HG03196 (cell line): ENCODE data around the gene MYO9B.

Experiments
- ATAC-seq: cut with Tn5 transposase; IDR thresholded peaks from one replicate; pipeline ENCODE4 v1.9.1; 2021; ENCODE audit not compliant: unreplicated experiment

The MYO9B gene

DNA sequence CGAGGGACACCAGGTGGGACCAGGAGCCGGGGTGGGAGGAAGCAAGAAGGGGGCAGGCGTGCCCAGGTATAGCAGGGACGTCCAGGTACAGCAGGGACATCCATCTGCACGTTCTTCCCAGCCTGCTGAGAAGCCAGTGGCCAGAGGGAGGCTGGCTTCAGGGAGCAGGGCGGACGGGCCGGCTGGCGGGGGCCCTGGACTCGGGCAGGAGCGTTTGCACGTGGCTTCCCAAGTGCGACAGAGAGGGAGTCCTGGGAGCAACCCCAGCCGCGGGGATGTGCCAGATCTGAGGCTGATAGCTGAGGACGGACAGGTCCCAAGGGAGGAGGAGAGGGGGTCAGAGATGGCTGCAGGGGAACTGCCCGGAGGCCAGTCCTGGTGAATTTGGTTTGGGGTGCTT, 36.7 kb downstream of the MYO9B start:
- ATAC-seq: no peak

DNA sequence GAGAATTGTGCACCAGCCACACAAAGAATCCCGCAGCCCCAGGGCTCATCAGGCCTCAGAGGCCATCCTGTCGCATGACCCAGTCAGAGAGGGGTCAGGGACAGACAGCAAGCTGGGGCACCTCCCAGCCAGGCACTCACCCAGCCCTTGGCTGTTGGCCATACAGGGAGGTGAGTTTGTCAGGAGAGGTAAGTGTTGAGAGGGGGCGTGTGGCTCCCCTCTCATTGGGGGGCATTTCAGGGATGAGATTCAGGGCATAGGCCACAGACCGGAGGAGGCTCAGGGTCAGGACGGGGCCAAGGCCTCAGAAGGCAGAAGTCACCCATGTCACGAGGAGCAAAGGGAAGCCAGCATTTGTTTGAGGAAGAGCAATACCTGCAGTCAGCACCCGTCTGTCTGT, 37.1 kb downstream of the MYO9B start:
- ATAC-seq: no peak

DNA sequence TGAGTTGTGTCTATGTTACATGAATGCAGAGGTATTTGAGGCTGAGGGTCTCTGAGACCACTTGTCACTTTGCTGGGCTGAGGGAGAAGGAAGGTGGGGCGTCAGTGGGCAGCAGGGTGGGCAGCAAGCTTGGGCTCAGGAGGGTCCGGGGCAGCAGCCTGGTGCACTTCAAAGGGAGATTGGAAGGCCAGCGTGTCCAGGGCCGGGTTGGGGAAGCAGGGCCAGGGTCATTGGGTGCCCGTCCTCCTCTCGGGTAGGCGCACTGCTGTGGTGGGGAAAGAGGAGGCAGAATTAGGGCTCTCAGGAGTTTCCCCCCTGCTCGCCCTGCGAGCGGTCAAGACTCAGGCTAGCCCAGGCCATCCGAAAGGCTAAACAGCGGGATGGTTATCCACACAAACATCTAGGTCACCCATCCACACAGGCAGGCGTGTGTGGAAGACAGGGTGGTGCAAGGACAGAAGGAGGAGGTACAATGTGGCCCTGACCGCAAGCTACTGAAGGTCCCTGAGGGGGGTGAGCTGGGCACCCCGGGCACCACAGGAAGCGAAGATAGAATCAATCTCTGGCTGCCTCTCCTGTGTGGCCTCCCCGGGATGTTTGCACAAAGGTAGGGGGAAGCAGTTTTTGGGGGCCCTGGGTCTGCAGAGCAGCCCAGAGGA, 37.7 kb downstream of the MYO9B start:
- ATAC-seq: no peak

DNA sequence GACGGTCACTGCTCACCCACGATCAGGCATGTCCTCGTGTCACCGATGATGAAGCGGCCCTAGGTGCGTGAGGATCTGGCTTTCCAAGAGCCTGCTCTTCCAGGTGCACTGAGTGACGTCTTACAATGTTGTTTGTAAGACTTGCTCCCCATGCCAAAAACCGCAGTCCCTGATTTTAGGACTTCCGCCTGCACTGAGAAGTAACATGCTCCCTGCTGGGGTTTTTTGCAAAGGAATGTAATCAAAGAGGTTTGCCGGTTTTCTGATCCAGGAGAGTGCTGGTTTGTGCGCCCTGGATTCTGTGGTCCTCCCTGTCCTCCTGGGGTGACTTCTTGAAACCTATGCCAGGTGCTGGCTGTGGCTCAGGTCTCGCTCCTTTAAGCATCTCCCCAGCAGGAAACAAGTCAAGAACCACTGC, 38.8 kb downstream of the MYO9B start:
- no peak for ATAC-seq

DNA sequence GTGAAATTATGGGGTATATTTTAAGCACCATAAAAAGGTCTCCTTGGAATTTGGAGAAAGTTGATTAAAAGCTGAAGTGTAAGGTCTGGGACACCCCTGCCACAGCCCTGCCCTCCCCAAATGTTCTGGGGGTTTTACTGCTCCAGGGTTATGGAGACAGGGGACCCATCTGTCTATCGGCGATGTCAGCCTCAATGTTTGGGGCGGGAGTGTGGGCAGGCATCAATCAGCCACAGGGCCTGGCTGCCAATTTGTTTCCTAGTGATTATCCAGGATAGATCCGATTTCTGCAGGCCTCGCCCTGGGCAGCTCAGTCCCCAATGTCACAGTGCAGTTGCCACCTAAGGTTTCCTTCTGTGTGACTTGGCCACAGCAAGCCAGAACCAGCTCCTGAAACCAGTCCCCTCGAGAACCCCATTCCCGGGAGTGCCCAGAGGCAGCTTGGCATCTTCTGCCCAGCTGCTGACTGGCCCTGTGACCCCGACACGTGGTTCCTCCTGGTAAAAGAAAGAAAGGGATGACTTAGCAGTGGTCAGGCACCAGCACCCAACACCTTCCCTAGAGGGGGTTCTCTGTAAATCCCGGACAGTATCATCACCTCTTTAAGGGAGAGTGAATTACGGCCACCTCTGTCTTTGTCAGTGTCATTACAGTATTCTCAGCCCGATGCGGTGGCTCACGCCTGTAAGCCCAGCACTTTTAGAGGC, 41.6 kb downstream of the MYO9B start:
- no peak for ATAC-seq

DNA sequence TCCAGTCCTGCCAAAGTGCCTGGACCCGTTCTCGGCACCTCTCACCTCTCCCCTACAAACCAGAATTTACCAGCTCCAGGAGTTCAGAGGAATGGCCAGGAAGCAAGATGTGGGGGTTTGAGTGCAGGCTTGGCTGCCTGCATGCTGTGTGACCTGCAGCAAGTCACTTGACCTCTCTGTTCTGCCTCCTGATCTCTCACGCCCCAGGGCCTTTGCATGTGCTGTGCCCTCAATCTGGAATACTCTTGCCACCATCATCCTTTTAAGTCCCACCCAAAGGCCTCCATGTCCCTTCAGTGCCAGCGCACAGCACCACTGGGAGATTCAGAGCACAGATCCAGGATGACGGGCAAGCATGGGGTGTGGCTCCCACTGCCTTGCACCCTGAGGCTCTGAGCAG, 43.4 kb downstream of the MYO9B start:
- no peak for ATAC-seq

DNA sequence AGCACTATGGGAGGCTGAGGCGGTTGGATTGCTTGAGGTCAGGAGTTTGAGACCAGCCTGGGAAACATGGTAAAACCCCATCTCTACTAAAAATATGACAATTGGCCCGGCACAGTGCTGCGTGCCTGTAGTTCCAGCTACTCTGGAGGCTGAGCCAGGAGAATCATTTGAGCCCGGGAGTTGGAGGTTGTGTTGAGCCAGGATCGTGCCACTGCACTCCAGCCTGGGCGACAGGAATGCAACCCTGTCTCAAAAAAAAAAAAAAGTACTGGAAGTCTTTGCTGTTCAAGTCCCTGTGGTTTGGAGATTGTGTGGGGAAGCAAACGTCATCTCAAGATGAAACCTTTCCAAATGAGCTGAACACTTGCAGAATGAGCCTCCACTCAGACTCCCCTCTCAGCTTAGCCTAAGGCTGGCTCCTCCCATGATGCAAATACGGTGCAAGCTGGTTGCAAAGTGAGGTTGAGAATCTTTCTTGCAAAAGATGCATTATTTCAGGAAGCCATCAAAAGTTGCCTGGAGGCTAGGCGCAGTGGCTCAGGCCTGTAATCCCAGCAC, 46.2 kb downstream of the MYO9B start:
- no peak for ATAC-seq

DNA sequence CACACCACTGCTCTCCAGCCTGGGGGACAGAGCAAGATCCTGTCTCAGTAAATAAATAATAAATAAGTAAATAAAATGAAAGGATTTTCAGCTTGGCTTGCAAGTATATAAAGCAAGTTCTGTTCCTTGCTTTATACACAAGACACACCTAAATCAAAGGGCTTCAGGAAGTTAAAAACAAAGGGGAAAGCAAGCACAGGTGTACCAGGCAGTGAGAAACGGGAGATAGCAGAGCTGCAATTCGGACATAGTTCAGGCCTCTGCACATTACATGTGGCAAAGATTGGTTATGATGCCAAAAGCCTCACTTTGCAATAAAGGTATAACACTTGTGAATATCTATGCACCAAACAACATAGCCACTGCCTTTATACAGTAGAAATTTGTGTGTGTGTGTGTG, 47.5 kb downstream of the MYO9B start:
- no peak for ATAC-seq

DNA sequence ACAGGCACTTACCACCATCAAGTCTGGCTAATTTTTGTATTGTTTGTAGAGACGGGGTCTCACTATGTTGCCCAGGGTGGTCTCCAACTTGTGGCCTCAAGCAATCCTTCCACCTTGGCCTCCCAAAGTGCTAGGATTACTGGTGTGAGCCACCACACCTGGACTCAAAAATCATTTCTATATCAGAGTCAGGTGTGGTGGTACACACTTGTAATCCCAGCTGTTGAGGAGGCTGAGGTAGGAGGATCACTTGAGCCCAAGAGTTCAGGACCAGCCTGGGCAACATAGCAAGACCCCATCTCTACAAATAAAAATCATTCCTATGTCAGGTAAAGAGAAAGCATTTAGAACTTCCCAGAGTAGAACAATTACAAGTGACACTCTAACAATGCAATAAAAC, 48.4 kb downstream of the MYO9B start:
- ATAC-seq: no peak

DNA sequence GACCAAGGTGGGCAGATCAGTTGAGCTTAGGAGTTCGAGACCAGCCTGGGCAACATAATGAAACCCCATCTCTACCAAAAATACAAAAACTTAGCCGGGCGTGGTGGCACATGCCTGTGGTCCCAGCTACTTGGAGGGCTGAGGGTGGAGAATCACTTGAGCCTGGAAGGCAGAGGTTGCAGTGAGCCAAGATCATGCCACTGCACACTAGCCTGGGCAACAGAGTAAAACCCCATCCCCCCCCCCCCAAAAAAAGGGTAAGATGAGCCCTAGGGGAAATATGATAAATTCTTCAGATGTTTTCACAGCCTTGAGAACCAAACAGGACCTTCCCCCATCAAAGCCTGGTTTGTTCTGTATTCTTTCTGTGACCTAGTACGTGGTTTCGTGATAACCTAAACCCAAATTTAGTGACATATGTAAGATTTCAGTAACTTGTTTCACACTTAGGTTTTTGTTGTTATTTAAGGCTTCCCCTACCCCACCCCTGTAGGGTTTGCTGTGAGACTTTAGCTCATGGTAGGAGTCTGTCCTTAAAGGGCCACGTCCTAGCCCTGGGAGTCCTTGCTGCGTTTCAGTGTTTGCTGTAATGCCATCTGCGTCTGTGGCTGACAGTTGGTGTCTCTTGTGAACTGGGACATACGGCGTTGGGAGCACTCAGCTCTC, 49.6 kb downstream of the MYO9B start:
- ATAC-seq: peak; percentile 54

DNA sequence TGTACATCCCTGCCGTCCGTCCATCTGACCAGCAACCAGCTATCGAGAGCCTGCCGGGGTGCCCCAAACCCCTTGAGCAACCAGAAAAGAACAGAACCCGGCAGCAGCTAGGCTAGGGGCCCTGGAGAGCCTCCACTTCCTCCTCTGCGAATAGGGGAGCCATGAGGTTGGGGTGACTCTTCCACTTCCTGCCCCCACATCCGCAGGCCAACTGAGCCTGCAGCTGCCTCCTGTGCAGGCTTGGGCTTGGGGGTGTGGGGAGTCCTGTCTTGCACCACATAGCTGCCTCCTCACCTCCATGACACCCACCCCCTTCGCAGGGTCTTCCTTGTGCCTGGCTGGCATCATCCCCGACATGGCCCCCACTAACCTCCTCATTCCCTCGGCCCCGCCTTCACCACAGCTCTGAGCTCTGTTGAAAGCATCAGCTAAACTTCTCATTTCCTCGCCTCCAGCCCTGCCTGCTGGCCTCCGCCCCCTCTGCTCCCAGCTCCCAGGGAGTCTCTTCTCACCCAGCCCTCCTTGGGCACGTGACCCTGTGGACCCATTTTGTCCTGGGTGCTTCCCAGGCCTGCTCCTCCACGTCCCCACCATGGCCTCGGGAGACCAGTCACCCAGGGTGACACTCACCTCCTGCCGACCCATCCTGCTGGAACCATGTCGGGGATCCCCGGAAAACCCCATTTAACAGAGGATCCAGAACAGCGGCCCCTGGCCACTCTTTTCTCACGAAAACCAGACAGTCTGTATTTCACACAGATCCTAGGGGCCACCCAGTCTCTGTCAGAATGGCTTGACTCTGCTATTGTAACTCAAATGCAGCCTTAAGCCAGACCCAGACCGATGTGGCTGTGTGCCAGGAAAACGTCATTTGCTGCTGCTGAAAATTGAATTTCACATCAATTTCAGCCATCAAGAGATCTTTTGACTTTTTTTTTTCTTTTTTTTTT, 50.4 kb downstream of the MYO9B start:
- ATAC-seq: peak; percentile 53

DNA sequence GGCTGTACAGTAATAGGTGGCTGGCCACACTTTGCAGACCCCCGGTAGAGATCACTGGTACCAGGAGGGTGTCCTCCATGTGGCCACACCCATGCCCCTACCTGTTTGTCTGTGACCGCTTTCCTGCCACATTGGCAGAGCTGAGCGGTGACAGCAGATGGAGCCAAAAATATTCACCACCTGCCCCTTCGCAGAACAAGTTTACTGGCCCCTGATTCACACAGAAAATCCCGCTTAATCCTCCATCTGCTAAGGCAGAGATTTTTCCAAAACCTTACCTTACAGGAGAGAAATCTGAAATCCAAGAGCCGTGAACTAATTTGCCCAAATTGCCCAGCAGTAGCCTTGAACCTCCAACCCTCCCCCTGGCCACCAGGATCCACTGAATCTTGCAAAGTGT, 52.1 kb downstream of the MYO9B start:
- ATAC-seq: no peak

DNA sequence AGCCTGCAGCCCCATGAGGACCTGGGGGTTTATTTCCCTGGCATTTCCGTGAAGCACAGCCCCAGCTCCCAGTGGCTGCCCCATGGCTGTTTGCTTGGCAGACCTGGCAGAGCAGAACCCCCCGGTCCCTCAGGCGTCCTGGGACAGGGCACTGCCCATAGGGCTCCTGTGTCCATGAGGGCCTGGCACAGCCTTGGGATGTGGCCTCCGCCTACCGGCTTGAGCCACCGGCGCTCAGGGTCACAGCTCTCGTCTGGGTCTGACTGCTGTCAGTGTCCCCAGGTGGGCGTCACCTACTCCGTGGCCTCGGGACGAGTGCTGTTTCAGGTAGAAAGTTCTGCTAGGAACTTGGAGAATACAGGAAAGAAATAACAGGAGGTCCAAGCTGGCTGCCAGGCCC, 52.8 kb downstream of the MYO9B start:
- ATAC-seq: no peak

DNA sequence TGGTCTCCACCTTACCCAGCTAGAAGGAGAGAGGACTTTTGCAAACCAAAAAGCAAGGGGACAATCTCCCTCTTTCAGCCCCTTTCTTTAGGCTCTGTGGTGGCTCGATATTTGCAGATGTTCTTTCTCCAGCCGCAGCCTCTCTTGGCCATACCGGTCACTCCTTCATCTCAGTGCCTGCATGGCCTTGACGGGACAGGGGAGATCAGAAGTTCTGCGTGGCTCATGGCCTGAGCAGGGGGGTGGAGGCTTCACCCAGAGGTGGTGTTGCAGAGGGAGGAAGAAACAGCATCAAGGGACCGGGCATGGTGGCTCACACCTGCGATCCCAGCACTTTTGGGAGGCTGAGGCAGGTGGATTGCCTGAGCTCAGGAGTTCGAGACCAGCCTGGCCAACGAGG, 53.2 kb downstream of the MYO9B start:
- no peak for ATAC-seq

DNA sequence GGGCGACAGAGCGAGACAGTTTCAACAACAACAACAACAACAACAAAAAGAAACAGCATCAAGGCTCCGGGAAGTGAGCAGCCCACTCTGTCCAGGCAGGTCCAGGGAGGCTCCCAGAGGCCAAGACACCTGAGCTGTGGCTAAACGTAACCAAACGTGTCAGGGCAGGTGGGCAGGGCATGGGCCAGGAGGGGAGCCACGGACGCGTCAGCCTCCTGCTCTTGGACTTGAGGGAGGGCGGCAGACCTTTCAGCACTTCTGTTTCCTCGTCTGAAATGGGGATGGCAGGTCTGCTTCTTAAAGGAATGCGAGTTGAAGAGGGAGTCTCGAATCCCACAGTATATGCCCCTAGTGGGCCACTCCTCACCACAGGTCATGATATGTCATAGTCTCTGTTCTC, 53.8 kb downstream of the MYO9B start:
- ATAC-seq: no peak

DNA sequence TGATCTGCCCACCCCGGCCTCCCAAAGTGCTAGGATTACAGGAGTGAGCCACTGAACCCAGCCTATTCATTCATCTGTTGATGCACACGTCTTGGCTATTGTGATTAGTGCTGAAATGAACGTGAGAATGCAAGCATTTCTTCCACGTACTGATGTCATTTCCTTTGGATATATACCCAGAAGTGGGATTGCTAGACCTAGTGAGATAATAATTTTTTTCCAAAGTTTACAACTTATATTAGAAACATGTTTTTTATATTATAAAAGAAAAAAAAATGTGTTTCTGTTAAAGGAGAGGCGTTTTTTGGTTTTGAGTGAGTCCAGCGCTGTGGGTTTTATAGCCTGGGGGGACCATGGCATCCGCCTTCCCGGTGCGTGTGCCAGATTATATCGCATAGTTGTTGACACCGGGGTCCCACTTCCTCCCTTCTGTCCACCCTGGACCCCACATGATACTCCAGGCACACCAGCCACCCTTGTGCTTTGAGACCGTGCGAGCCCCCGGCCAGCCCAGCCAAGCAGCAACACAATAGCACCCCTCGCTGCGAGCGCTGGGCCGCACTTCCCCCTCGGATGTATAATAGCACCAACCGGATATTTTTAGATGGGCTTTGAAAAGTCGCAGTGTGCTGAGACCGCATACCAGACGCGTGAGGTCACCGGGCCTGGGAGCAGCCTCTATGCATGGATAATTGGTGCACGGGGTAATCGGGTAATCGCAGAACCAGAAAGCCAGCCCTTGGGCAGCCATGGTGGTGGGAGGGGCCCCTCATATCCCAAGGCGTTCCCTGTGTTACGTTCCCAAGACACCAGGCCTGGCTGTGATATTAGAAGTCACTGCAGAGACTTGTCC, 59.6 kb downstream of the MYO9B start:
- ATAC-seq: peak; percentile 55

DNA sequence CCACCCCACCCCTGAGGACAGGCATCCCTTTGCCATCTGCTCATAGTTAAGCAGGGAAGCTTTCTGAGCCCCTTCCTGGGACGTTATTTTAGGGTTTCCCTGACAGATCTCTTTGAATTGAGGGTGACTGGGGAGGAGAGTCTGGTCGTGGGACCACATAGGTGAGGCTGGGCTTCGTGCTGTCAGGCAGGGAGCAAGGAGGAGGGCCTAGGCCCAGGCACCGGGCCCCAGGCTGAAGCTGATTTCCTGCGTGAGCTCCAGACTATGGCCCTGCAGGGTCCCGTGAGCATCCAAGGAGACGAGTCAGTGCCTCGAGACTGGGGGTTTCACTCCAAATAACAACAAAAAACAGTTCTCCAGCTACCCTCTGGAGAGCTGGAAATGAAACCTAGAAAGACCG, 60.4 kb downstream of the MYO9B start:
- no peak for ATAC-seq

DNA sequence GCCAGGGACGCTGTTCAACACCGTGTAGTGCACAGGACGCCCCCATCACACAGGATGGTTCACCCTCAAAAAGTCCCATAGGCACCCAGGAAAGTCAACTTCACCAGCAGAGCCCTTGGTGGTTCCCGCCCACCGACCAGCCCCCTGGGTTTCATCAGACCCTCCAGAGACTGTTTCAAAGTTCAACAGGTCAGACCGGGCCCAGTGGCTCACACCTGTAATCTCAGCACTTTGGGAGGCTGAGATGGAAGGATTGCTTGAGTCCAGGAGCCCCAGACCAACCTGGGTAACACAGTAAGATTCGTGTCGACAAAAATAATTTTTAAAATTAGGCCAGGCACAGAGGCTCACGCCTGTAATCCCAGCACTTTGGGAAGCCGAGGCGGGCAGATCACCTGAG, 61.0 kb downstream of the MYO9B start:
- ATAC-seq: no peak

DNA sequence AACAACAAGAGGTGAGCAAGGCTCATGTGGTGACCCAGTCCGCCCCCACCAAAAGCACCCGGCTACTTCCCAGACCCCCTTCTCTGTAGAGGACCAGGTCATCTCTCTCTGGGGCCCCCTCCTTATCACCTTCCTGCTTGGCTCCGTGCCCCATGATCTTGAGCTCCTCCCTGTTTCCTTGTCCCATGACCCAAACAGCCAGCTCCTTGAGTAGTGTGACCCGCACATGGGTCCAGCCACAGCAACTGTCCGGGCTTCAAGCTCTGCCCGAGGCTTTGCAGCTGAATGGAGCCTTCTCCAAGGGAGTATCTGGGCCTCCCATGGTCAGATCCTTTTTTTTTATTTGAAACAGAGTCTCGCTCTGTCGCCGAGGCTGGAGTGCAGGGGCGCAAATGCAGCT, 61.8 kb downstream of the MYO9B start:
- no peak for ATAC-seq
